Measurements from ENCODE around the gene TNPO2.
A peak's percentile ranks its signal among the peaks of the same experiment; 100 is the strongest.
"Not testable (repeated sequence)": the region's sequence is repeated elsewhere in the genome, so short reads cannot be mapped to it uniquely, and the experiment has no call there.

Gene TNPO2

DNA sequence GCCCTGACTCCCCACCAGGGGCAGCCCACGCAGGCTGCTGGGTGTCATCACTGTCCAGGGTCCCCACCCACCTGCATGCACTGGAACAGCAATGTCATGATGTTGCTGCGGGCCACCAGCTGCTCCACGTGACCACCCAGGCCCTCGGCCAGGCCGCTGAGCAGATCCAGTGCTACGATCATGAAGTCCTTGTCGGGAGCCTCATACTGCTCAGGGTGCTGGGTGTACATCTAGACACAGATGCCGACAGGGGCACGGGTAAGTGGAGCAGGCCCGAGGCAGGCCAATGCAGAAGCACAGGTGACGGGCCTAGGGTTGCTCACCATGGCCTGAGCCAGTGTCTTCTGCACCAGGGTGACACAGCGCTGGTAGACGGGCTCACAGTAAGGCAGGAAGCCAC, 18.6 kb downstream of the TNPO2 start:
- DNase-seq, result no peak

DNA sequence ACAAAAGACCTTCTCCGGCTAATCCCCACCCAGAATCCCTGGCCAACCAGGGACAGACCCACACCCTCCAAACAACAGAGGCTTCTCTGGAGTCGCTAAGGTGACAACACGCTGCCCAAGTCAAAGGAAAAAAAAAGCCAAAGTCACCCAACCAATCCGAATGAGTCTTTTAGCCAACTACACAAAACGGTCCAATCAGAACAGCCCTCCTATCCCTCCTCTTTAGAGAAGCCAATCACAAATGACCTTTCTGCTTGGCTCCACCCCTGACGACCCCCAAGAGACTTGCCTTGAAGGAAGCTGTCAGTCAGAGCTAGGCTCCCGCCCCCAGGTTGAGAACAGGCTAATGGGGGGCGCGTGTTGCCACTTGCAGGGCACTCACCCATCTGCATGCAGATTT, 20.7 kb downstream of the TNPO2 start:
- DNase-seq, result no peak

DNA sequence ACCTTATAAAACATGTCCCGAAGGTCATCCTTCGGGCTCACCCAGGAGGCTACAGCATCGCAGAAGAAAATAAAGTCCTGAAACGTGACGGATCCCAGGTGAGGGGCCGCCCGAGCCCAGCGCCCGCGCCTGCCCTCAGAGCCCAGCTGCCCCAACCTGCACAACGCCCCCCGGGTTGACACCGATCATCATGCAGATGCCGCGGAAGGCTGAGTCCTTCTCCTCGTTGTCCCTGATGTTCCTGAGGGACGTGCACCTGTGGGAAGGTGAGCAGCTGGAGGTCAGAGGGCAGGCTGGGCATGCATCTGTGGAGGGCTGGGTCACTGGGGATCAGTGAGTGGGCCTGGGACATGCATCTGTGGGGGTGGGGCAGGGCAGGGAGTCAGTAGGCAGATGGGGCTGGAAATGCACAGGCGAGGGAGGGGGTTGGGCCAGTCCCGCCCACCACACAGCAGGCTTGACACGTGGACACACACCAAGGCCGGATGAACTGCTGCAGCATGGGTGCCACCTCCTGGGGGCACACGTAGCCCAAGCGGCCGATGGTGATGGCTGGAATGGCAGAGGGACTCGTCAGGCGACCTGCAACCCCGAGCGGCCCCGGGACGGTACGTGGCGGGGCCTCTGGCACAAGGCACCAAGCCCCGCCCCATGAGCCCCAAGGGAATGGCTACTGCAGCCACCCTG, 22.0 kb downstream of the TNPO2 start:
- DNase-seq, result no peak

GRCh38 chr19:12698138-12698537, 25.6 kb downstream of the TNPO2 start:
- no peak for DNase-seq

DNA sequence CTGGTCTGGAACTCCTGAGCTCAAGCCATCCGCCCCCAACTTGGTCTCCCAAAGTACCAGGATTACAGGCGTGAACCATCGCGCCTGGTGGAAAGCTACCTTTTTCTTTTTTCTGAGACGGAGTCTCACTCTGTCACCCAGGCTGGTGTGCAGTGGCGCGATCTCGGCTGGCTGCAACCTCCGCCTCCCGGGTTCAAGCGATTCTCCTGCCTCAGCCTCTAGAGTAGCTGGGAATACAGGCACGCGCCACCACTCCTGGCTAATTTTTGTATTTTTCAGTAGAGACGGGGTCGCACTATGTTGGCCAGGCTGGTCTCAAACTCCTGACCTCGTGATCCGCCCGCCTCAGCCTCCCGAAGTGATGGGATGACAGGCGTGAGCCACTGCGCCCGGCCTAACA, 26.3 kb downstream of the TNPO2 start:
- not testable (repeated sequence) for DNase-seq

- peak; percentile 75 to 88 for DNase-seq
Observed at GRCh38 chr19:12696366-12697335, 27.1 kb downstream of the TNPO2 start, which contains the start of gene FBXW9. Gene FBXW9 (minus strand): TSS chr19:12696631. CDS start chr19:12696581, 50 bp downstream.

DNA sequence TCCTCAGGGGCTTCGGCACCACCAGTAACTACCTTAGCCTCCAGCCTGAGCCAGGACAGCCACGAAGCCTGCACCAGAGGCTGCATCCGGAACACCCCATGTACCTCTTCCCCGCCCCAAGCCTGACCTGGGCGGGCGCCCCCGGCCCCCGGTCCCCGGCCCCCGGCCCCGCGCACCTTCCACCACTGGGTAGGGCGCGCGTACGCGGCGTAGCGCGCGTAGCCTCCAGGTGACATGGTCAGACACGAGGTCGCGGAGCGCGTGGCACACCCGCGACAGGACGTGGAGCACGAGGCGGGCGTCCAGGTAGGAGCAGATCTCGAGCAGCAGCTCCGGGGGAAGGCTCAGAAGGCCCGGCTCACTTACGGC, 27.8 kb downstream of the TNPO2 start:
- no peak for DNase-seq

DNA sequence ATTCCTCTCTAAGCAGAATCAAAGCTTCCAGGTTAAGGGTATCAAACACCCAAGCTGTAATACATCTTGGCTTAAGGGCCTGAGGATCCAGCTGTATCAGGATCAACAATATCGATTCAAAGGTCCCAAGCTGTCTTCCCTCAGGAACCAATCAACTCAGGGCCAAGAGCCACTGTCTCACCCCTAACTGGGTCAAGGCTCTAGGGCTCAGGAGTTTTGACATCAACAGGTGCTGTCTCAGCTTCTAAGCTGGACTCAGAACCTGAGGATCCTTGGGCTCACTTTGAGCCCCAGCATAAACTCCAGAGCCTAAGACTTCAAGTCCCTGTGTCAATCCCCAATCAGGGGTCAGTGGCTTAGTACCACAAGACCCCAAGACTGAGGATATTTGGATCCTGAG, 28.2 kb downstream of the TNPO2 start:
- no peak for DNase-seq

DNA sequence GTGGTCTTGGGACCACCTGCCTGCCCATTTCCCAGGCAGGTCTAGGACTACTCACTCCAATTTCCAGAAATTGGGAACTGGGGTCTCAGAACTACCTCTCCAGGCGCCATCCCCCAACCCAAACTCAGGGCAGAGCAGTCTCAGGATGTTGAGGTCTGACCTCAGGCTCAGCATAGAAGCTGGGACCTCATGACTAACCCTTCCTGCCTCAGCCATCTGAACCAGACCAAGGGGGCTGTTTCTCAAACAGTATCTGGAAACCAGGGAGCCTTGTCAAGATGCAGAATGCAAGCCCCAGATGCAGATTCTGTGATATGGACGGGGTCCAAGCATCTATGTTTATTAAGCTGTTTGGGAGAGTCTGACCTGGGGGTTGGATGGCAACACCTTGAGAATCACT, 28.6 kb downstream of the TNPO2 start:
- DNase-seq, result no peak

DNA sequence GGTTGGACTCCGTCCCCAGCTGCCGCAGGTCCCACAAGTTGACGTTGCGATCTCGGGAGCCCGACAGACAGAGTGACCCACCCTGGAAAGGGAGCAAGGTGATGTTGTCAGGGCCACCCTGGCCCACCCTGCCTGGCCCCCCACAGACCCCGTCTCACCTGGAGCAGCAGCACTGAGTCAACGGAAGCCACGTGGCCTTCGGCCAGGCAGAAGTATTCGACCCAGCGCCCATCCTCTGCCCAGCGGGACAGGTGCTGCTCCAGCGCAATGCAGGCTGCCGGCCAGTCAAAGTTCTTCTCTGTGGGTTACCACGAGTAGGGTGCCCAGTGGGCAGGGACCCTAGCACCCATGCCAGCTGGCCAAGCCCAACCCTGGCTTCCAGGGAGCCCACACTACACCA, 29.1 kb downstream of the TNPO2 start:
- no peak for DNase-seq

- DNase-seq, result no peak
Observed at GRCh38 chr19:12692960-12693359, 30.8 kb downstream of the TNPO2 start.

- DNase-seq, result no peak
Observed at GRCh38 chr19:12689581-12690216, 34.0 kb downstream of the TNPO2 start.

DNA sequence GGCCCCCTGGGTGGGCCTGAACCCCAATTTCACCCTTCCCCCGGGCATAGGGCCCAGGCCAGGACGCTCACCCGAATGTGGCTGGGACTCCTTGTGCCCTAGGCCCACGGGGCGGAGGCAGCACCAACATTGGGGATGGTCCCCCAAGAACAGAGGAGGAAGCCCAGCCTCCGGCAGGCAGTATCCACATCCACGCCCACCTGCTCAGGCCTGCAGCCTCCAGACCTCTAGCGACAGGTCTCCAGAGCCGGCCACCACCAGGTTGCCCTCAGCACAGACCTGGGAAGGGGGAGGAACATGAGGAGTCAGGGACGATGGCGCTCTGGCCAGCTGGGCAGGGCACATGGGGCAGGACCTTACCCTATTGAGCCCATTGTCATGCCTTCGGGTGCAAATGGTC, 34.7 kb downstream of the TNPO2 start:
- DNase-seq, result no peak

DNA sequence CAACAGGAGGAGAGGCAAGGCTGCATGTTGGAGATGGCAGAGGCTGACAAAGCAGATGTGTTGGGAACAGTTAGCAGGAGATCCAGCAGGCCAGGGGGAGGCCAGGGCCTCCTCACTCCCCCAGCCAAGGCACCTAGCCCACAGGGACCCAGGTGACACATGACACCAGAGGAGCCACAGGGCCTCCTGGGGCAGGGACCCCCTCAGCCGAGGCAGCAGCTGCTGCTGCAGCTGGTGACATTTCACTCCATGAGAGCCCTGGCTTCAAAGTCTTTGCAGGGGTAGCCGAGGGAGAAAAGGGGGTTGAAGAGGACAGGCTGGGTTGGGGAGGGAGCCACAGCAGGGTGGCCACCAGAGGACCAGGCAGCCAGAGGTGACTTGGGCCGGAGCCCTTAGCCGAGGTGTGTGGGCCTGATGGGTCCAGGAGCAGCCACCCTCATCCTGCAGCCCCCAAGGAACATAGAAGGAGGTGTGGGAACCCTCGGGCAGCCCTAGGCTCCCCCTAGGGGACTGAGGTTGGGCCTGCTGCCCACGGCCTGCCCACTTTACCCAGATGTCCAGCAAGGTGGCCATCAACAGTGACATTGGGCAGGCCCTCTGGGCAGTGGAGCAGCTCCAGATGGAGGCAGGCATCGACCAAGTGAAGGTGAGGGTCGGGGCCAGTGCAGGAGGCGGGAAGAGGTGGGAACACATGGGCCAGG, 36.1 kb downstream of the TNPO2 start, which contains the start of gene GNG14:
TSS of gene GNG14 (plus strand) at position 503 of the 701 bp plus-strand sequence. CDS start at position 554, 51 bp downstream.
- no peak for DNase-seq

GRCh38 chr19:12685831-12686230, 37.9 kb downstream of the TNPO2 start:
- no peak for DNase-seq

- DNase-seq, result peak; percentile 78 to 93
Observed at GRCh38 chr19:12681074-12681987, 42.4 kb downstream of the TNPO2 start, which contains the start of gene DHPS. Gene DHPS (minus strand): TSS chr19:12681880. CDS start chr19:12681766, 114 bp downstream.

DNA sequence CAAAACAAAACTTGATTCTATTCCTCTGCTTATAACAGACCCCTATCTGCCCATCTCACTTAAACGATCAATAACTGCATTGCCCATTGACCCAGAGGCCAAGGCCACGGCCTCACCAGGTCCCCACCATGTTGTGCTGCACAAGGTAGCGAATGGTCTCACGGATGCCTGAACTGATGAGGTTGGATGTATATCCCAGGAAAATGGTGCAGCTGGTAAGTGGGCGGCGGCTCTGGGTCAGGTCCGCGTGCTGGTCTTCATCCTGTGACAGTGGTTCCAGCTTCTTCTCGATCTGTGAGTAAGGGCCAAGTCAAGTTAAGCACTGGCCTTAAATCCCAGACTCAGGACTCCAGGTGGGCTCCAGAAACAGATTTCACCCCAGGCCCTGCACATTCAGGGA, 43.7 kb downstream of the TNPO2 start:
- no peak for DNase-seq

- not testable (repeated sequence) for DNase-seq
Observed at GRCh38 chr19:12678039-12678438, 45.7 kb downstream of the TNPO2 start.

GRCh38 chr19:12676928-12677327, 46.8 kb downstream of the TNPO2 start:
- DNase-seq, result no peak

DNA sequence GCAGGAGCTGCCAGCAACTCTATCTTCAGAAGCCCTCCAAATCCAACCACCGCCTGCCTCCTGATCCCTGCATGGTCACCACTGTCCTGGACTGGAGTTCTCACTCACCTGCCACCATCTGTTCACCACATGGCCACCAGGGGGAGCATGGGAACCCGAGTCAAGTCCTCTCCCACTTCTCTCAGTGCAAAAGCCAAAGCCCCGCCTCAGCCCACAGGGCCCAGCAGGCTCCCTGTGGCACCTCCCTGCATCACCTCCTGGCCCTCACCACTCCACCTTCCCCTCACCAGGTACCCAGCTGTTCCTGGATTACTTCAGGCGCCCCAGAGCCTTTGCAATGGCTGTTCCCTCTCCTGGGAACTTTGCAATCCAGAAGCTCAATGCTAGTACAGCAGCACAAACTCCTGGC, 47.3 kb downstream of the TNPO2 start:
- peak; percentile 21 to 64 for DNase-seq

GRCh38 chr19:12675940-12676339, 47.8 kb downstream of the TNPO2 start:
- no peak for DNase-seq

- no peak for DNase-seq
Observed at GRCh38 chr19:12675399-12675798, 48.3 kb downstream of the TNPO2 start.

Measured in NCI-H187 (cell line).